GM21619 (cell line): ENCODE data around the gene SLC8A3.
"Not testable (repeated sequence)": the region's sequence is repeated elsewhere in the genome, so short reads cannot be mapped to it uniquely, and the experiment has no call there.

ENCODE experiments used
- ATAC-seq: cut with Tn5 transposase; IDR thresholded peaks from one replicate; pipeline ENCODE4 v1.9.1; 2021; ENCODE audit not compliant: unreplicated experiment

Gene SLC8A3

GRCh38 chr14:70188659-70189455, at the start of gene SLC8A3:
TSS of gene SLC8A3 (minus strand) at chr14:70188951. CDS start at chr14:70168422, 20,529 bp downstream.
- ATAC-seq: no peak

- no peak for ATAC-seq
These were observed 49.0 kb upstream of the SLC8A3 start for GRCh38 chr14:70237710-70238109.

- no peak for ATAC-seq
These were observed 45.6 kb upstream of the SLC8A3 start for GRCh38 chr14:70234066-70234950.

GRCh38 chr14:70231756-70232544, 43.2 kb upstream of the SLC8A3 start:
- ATAC-seq: not testable (repeated sequence)

- ATAC-seq: not testable (repeated sequence)
These were observed 41.3 kb upstream of the SLC8A3 start for GRCh38 chr14:70229877-70230640.

- no peak for ATAC-seq
These were observed 25.1 kb upstream of the SLC8A3 start for GRCh38 chr14:70213721-70214282.

- no peak for ATAC-seq
These were observed 24.0 kb upstream of the SLC8A3 start for GRCh38 chr14:70212752-70213151.

- no peak for ATAC-seq
These were observed 19.6 kb upstream of the SLC8A3 start for GRCh38 chr14:70208380-70208779.

- no peak for ATAC-seq
These were observed 14.9 kb upstream of the SLC8A3 start for GRCh38 chr14:70203686-70204085.

- no peak for ATAC-seq
These were observed 13.2 kb upstream of the SLC8A3 start for GRCh38 chr14:70201994-70202393.

GRCh38 chr14:70193396-70193795, 4.6 kb upstream of the SLC8A3 start:
- ATAC-seq: no peak

GRCh38 chr14:70192915-70193314, 4.2 kb upstream of the SLC8A3 start:
- no peak for ATAC-seq

GRCh38 chr14:70190156-70190555, 1.4 kb upstream of the SLC8A3 start:
- no peak for ATAC-seq

GRCh38 chr14:70189456-70190077, 816 bp upstream of the SLC8A3 start:
- ATAC-seq: no peak

GRCh38 chr14:70188322-70188658, 461 bp downstream of the SLC8A3 start:
- ATAC-seq: no peak

GRCh38 chr14:70186900-70187451, 1.8 kb downstream of the SLC8A3 start:
- ATAC-seq: no peak

GRCh38 chr14:70183991-70184390, 4.8 kb downstream of the SLC8A3 start:
- peak; percentile 45 for ATAC-seq

GRCh38 chr14:70181276-70181675, 7.5 kb downstream of the SLC8A3 start:
- no peak for ATAC-seq

GRCh38 chr14:70180718-70181117, 8.0 kb downstream of the SLC8A3 start:
- no peak for ATAC-seq
